Loucy (cell line): Measurements from ENCODE around the gene CDKN2C.

Experiments
- H2AFZ ChIP-seq: fragments of 200-600 bp; sonication (generic); 2 replicates; pipeline ENCODE4 v1.6.0; 2016; ENCODE audit warnings: antibody characterized with exemption, mild to moderate bottlenecking, low read length, moderate library complexity
- H3F3A ChIP-seq: fragments of 200-600 bp; 2 replicates; pipeline ENCODE4 v1.6.0; 2016; ENCODE audit warnings: antibody characterized with exemption, low read depth, mild to moderate bottlenecking
- H3K27me3 ChIP-seq: fragments of 200-600 bp; sonication (generic); 2 replicates; pipeline ENCODE4 v1.6.1; 2014; ENCODE audit warnings: low read length, mild to moderate bottlenecking; ENCODE audit not compliant: insufficient read depth, poor library complexity, severe bottlenecking
- H3K36me3 ChIP-seq: fragments of 200-600 bp; sonication (generic); 2 replicates; pipeline ENCODE4 v1.6.1; 2016; ENCODE audit warnings: low read length; ENCODE audit not compliant: insufficient read depth
- H3K4me1 ChIP-seq: fragments of 200-600 bp; sonication (generic); 2 replicates; pipeline ENCODE4 v1.5.1; 2014; ENCODE audit warnings: low read length, mild to moderate bottlenecking; ENCODE audit not compliant: insufficient read depth, poor library complexity, severe bottlenecking
- H3K4me2 ChIP-seq: fragments of 200-600 bp; sonication (generic); 2 replicates; pipeline ENCODE4 v1.6.0; 2014; ENCODE audit warnings: antibody characterized with exemption, low read length, low read depth, mild to moderate bottlenecking; ENCODE audit not compliant: poor library complexity, severe bottlenecking
- H3K4me3 ChIP-seq: fragments of 200-600 bp; sonication (generic); 2 replicates; pipeline ENCODE4 v1.5.1; 2014; ENCODE audit warnings: low read length, mild to moderate bottlenecking, mixed read lengths; ENCODE audit not compliant: poor library complexity, severe bottlenecking
- H3K79me2 ChIP-seq: fragments of 200-600 bp; sonication (generic); 2 replicates; pipeline ENCODE4 v1.6.1; 2014; ENCODE audit warnings: low read length; ENCODE audit not compliant: insufficient read depth
- H3K9ac ChIP-seq: fragments of 200-600 bp; sonication (generic); 2 replicates; pipeline ENCODE4 v1.6.0; 2014; ENCODE audit warnings: mild to moderate bottlenecking, low read depth, low read length, moderate library complexity; ENCODE audit not compliant: poor library complexity, severe bottlenecking
- H3K9me2 ChIP-seq: fragments of 200-600 bp; sonication (generic); replicated peaks from 2 replicates; pipeline ENCODE4 v1.6.1; 2016; ENCODE audit warnings: low read depth, low read length, mixed read lengths
- H3K9me3 ChIP-seq: fragments of 200-600 bp; sonication (generic); 2 replicates; pipeline ENCODE4 v1.6.1; 2014; ENCODE audit warnings: mild to moderate bottlenecking, antibody characterized with exemption, low read length, low read depth; ENCODE audit not compliant: insufficient read depth
- H4K20me1 ChIP-seq: fragments of 200-600 bp; sonication (generic); 2 replicates; pipeline ENCODE4 v1.6.0; 2014; ENCODE audit warnings: antibody characterized with exemption, low read length, mild to moderate bottlenecking; ENCODE audit not compliant: insufficient read depth, poor library complexity, severe bottlenecking
- CTCF ChIP-seq: fragments of 200-600 bp; sonication (generic); conservative IDR thresholded peaks from 2 replicates; pipeline ENCODE4 v1.5.1; 2014; ENCODE audit warnings: mild to moderate bottlenecking, antibody characterized with exemption, low read length
- EZH2phosphoT487 ChIP-seq: fragments of 200-600 bp; IDR thresholded peaks from 2 replicates; pipeline ENCODE4 v1.6.1; 2018; ENCODE audit warnings: antibody characterized with exemption, mild to moderate bottlenecking, moderate library complexity, borderline replicate concordance

CDKN2C gene

GRCh38 chr1:50978144-50978851 lies 8.3 kb downstream of the CDKN2C start:
- H3K9me2 ChIP-seq = no peaks in the 10 kb centered on the region
- no peaks in the 10 kb centered on the region for H3K27me3 ChIP-seq
- peaks cover 65% of the 10 kb centered on the region for H3K4me1 ChIP-seq
- H3K9ac ChIP-seq = peak overlapping the region; percentile 96
- peaks cover 99% of the 10 kb centered on the region for H3K79me2 ChIP-seq
- peak overlapping the region; percentile 85 for H3K4me3 ChIP-seq
- no peak for TF ChIP-seq CTCF
- TF ChIP-seq EZH2phosphoT487 = no peak
- no peak overlapping the region for H2AFZ ChIP-seq
- peaks cover 25% of the 10 kb centered on the region for H4K20me1 ChIP-seq
- peaks cover 13% of the 10 kb centered on the region for H3F3A ChIP-seq
- peak overlapping the region; percentile 91 for H3K4me2 ChIP-seq
- H3K9me3 ChIP-seq = no peaks in the 10 kb centered on the region
- H3K36me3 ChIP-seq = peaks cover 19% of the 10 kb centered on the region

- peaks cover 99% of the 10 kb centered on the region for H3K79me2 ChIP-seq
- H3K27me3 ChIP-seq = no peaks in the 10 kb centered on the region
- peaks cover 10% of the 10 kb centered on the region for H3K36me3 ChIP-seq
- no peak for TF ChIP-seq CTCF
- TF ChIP-seq EZH2phosphoT487 = no peak
- H3K4me2 ChIP-seq = peak overlapping the region; percentile 91
- peaks cover 19% of the 10 kb centered on the region for H4K20me1 ChIP-seq
- no peaks in the 10 kb centered on the region for H3K9me3 ChIP-seq
- peaks cover 13% of the 10 kb centered on the region for H3F3A ChIP-seq
- H3K9ac ChIP-seq = peak overlapping the region; percentile 96
- H3K9me2 ChIP-seq = no peaks in the 10 kb centered on the region
- peaks cover 67% of the 10 kb centered on the region for H3K4me1 ChIP-seq
- H2AFZ ChIP-seq = no peak overlapping the region
- peak overlapping the region; percentile 85 for H3K4me3 ChIP-seq
Measured at GRCh38 chr1:50978852-50979781, 9.1 kb downstream of the CDKN2C start.

GRCh38 chr1:50979937-50980336 lies 9.9 kb downstream of the CDKN2C start:
- H3K36me3 ChIP-seq = peaks cover 2% of the 10 kb centered on the region
- no peaks in the 10 kb centered on the region for H3K9me2 ChIP-seq
- H3K27me3 ChIP-seq = no peaks in the 10 kb centered on the region
- H3F3A ChIP-seq = peaks cover 13% of the 10 kb centered on the region
- H3K9ac ChIP-seq = peak overlapping the region; percentile 96
- H3K4me2 ChIP-seq = peak overlapping the region; percentile 91
- no peak overlapping the region for H2AFZ ChIP-seq
- H3K4me1 ChIP-seq = peaks cover 67% of the 10 kb centered on the region
- H4K20me1 ChIP-seq = peaks cover 16% of the 10 kb centered on the region
- TF ChIP-seq EZH2phosphoT487 (no peak), CTCF (no peak)
- no peaks in the 10 kb centered on the region for H3K9me3 ChIP-seq
- peak overlapping the region; percentile 85 for H3K4me3 ChIP-seq
- H3K79me2 ChIP-seq = peaks cover 99% of the 10 kb centered on the region
